PC-3 (cell line): ENCODE data around the gene CXXC5.

Experiments
- CTCF ChIP-seq: fragments of 300-600 bp; sonication (generic); conservative IDR thresholded peaks from 2 replicates; pipeline ENCODE4 v1.5.1; 2017; ENCODE audit warnings: antibody characterized with exemption, low read depth, mild to moderate bottlenecking, low read length
- EZH2 ChIP-seq: fragments of 300-600 bp; sonication (generic); IDR thresholded peaks from one replicate; pipeline ENCODE4 v1.6.1; 2017; ENCODE audit warnings: antibody characterized with exemption, mild to moderate bottlenecking, low read length; ENCODE audit not compliant: unreplicated experiment
- EZH2phosphoT487 ChIP-seq: fragments of 300-600 bp; sonication (generic); IDR thresholded peaks from 2 replicates; pipeline ENCODE4 v1.6.1; 2018; ENCODE audit warnings: mild to moderate bottlenecking, antibody characterized with exemption, low read length, borderline replicate concordance

GRCh38 chr5:139619861-139620260 lies 28.3 kb upstream of the CXXC5 start:
- TF ChIP-seq CTCF = no peak
- TF ChIP-seq EZH2 = no peak
- TF ChIP-seq EZH2phosphoT487 = no peak
